Activated CD8-positive, alpha-beta T cell treated with anti-CD3 and anti-CD28 coated beads, Interleukin-2, amount 10 ng/mL, durations not matched to agents 7 days and 5 days (primary cell): ENCODE results near the gene TRIM31. TPM values are rescaled to one million over a fixed set of nuclear protein-coding genes. Genes with fewer than 3 reads are reported as not detected.

Experiments used
- ATAC-seq: fragments of 150-1000 bp; cut with Tn5 transposase; one replicate; pipeline ENCODE4 v1.10.0; 2021; ENCODE audit warnings: moderate library complexity
- CTCF ChIA-PET: fragments of 350-600 bp; sonication (Branson Sonifier 250); formaldehyde crosslinking; loops from one replicate; lab custom pipeline; 2021; ENCODE audit warnings: antibody characterized with exemption; lab: Charles Lee
- POLR2A ChIA-PET: fragments of 350-600 bp; sonication (Branson Sonifier 250); formaldehyde crosslinking; loops from one replicate; lab custom pipeline; 2021; ENCODE audit warnings: antibody characterized with exemption; lab: Charles Lee
- DNase-seq: peaks from one replicate; pipeline ENCODE4 v3.0.0-alpha.2; 2020
- H3K27ac Mint-ChIP-seq: one replicate; pipeline ENCODE4 v1.8.0; 2021; ENCODE audit warnings: mild to moderate bottlenecking, mixed read lengths
- H3K27me3 Mint-ChIP-seq: one replicate; pipeline ENCODE4 v1.8.0; 2021; ENCODE audit warnings: low read depth, mixed read lengths
- H3K36me3 Mint-ChIP-seq: one replicate; pipeline ENCODE4 v1.8.0; 2021; ENCODE audit warnings: low read depth, mixed read lengths
- H3K4me1 Mint-ChIP-seq: one replicate; pipeline ENCODE4 v1.8.0; 2021; ENCODE audit warnings: low read depth, mixed read lengths
- H3K4me3 Mint-ChIP-seq: one replicate; pipeline ENCODE4 v1.8.0; 2021; ENCODE audit warnings: mild to moderate bottlenecking, mixed read lengths
- H3K9me3 Mint-ChIP-seq: one replicate; pipeline ENCODE4 v1.8.0; 2022; ENCODE audit warnings: mixed read lengths; ENCODE audit not compliant: insufficient read depth
- total RNA-seq, 2 experiments: library from RNA; stranded (reverse); gene quantifications; one replicate each; pipeline ENCODE4 v1.2.3, GENCODE V29; 2021

The TRIM31 gene
- total RNA-seq, 2 experiments from 2014 or later, result not detected

GRCh38 chr6:30055513-30055912, 57.4 kb downstream of the TRIM31 start:
- CTCF ChIA-PET, result interaction anchor here (1.2 kb wide), 1 partner anchor 48 kb away, joined by 3 read pairs; no protein-coding TSS in a partner anchor
- no peak overlapping the region for H3K27ac Mint-ChIP-seq
- H3K9me3 Mint-ChIP-seq, result no peaks in the 10 kb centered on the region
- no peaks in the 10 kb centered on the region for H3K27me3 Mint-ChIP-seq
- DNase-seq (no peak), ATAC-seq (no peak)
- H3K36me3 Mint-ChIP-seq, result peaks cover 37% of the 10 kb centered on the region
- POLR2A ChIA-PET, result no interaction called here
- H3K4me3 Mint-ChIP-seq, result no peak overlapping the region
- peaks cover 14% of the 10 kb centered on the region for H3K4me1 Mint-ChIP-seq

- Mint-ChIP-seq H3K27me3 (no peaks in the 10 kb centered on the region), H3K9me3 (no peaks in the 10 kb centered on the region), H3K36me3 (peaks cover 40% of the 10 kb centered on the region), H3K4me3 (no peak overlapping the region), H3K4me1 (no peaks in the 10 kb centered on the region), H3K27ac (no peak overlapping the region)
- ATAC-seq, result no peak
- no peak for DNase-seq
- ChIA-PET POLR2A (interaction anchor here (1.4 kb wide), 1 partner anchor 13 kb away, joined by 4 read pairs; the partner anchor contains the start of gene PPP1R11), CTCF (no interaction called here)
These were observed 59.2 kb downstream of the TRIM31 start for GRCh38 chr6:30053682-30054081.

Other genes starting within 250 kb of the TRIM31 start
- gene HLA-A, start 170.6 kb downstream of the TRIM31 start, total RNA-seq, result 1,000 to 10,000 TPM; 1,178 to 1,183 TPM
- gene POLR1H, start 51.8 kb downstream of the TRIM31 start, total RNA-seq, result 10 to 100 TPM; 52.3 to 60.4 TPM
- gene PPP1R11, start 45.9 kb downstream of the TRIM31 start, total RNA-seq, result 10 to 100 TPM; 48.1 to 50.3 TPM
- not detected for gene RNF39, start 37.3 kb downstream of the TRIM31 start, total RNA-seq
- gene TRIM40, start 23.1 kb upstream of the TRIM31 start, total RNA-seq, result not detected
- not detected for gene TRIM10, start 48.1 kb upstream of the TRIM31 start, total RNA-seq
- not detected for gene TRIM15, start 50.5 kb upstream of the TRIM31 start, total RNA-seq
- 10 to 100 TPM; 78.0 to 86.4 TPM for gene TRIM26, start 100.3 kb upstream of the TRIM31 start, total RNA-seq
- gene TRIM39, start 213.8 kb upstream of the TRIM31 start, total RNA-seq, result 10 to 100 TPM; 16.7 to 16.9 TPM
- gene RPP21, start 232.1 kb upstream of the TRIM31 start, total RNA-seq, result 10 to 100 TPM; 37.3 to 37.9 TPM